Measurements from ENCODE around the gene PLEKHM3. TPM values are rescaled to one million over a fixed set of nuclear protein-coding genes. Genes with fewer than 3 reads are reported as not detected.

The PLEKHM3 gene
- 22.6 and 25.8 TPM in 2 replicates for total RNA-seq (2014; rRNA removed; shearing (Covaris generic))

- peak; percentile 86 for DNase-seq (ENCODE audit: low spot score)
Measured at GRCh38 chr2:208025037-208025813, at the start of gene PLEKHM3. PLEKHM3 (minus strand) TSS chr2:208025527; CDS start chr2:208001639, 23,888 bp downstream.

GRCh38 chr2:208074610-208075356 lies 49.5 kb upstream of the PLEKHM3 start:
- DNase-seq (ENCODE audit: low spot score), result no peak

More at GRCh38 chr2:208025037-208025813, at the start of gene PLEKHM3:
- in situ Hi-C loops (cut with HindIII; ENCODE audit: low sequenced_read_pairs), result no loop called here

GRCh38 chr2:208072250-208072892 lies 47.0 kb upstream of the PLEKHM3 start:
- peak; percentile 79 for DNase-seq (ENCODE audit: low spot score)
- in situ Hi-C loops (cut with HindIII; ENCODE audit: low sequenced_read_pairs), result loop anchor here (25.0 kb wide), 1 partner anchor 335 kb away; no protein-coding TSS in a partner anchor

More at GRCh38 chr2:208074610-208075356, 49.5 kb upstream of the PLEKHM3 start:
- in situ Hi-C loops (cut with HindIII; ENCODE audit: low sequenced_read_pairs), result loop anchor here (25.0 kb wide), 1 partner anchor 337 kb away; no protein-coding TSS in a partner anchor

DNA sequence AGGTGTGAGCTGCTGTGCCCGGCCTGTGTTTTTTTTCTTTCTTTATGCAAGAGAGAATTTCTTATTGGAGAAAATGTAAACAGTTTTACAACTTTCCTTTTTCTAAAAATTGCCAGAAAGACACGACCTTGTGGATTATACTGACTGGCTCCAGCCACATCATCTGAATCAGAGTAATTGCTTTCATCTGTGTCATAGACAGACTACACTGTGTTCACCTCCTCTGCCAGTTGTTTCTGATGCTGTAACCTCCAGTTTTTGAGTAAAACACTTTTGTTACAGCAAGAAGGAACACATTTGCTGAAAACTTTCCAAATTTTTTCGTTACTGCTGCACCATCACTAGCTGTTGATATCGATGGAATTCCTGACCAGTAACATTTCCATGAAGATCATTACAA lies 43.9 kb upstream of the PLEKHM3 start:
- no peak for DNase-seq (ENCODE audit: low spot score)
- in situ Hi-C loops (cut with HindIII; ENCODE audit: low sequenced_read_pairs), result loop anchor here (25.0 kb wide), 1 partner anchor 332 kb away; no protein-coding TSS in a partner anchor

- in situ Hi-C loops (cut with HindIII; ENCODE audit: low sequenced_read_pairs), result loop anchor here (25.0 kb wide), 1 partner anchor 329 kb away; no protein-coding TSS in a partner anchor
- no peak for DNase-seq (ENCODE audit: low spot score)
Measured at GRCh38 chr2:208066016-208066415, 40.7 kb upstream of the PLEKHM3 start.

GRCh38 chr2:208065476-208065875 lies 40.1 kb upstream of the PLEKHM3 start:
- DNase-seq (ENCODE audit: low spot score), result no peak
- in situ Hi-C loops (cut with HindIII; ENCODE audit: low sequenced_read_pairs), result loop anchor here (25.0 kb wide), 1 partner anchor 328 kb away; no protein-coding TSS in a partner anchor

GRCh38 chr2:208064220-208064961 lies 39.1 kb upstream of the PLEKHM3 start:
- DNase-seq (ENCODE audit: low spot score), result no peak
- in situ Hi-C loops (cut with HindIII; ENCODE audit: low sequenced_read_pairs), result loop anchor here (25.0 kb wide), 1 partner anchor 327 kb away; no protein-coding TSS in a partner anchor

DNA sequence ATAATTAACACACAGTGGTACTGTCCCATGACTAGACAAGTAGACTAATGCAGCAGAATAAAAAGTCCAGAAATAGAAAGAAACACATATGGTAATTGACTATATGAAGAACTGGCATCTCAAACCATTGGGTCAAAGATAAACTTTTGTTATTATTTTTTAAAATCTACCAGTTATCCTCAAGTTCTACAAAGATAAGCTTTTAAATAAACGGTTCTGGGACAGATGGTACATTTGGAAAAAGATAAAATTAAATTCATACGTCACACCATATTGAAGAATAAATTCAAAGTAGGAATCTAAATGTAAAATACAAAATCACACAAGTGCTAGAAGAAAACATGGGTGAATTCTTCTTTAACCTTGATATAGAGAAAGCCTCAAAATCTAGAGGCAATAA lies 37.6 kb upstream of the PLEKHM3 start:
- in situ Hi-C loops (cut with HindIII; ENCODE audit: low sequenced_read_pairs), result loop anchor here (25.0 kb wide), 1 partner anchor 326 kb away; no protein-coding TSS in a partner anchor

DNA sequence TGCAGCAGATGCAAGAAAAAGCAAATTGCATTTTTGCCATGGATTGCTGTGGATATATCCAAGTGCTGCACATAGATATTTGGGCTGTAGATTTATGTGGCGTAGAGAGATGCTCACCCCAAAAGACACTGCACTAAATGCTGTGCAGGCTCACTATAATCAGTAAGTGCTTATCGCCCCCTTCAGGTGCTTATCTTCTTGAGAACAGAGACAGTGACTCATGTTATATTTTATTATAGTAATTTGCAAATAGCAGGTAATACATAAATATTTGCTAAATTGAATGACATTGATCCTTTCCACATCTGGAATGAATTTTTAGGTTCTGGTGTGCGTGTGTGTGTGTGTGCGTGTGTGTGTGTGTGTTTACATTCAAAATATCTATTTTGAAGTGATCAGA lies 36.8 kb upstream of the PLEKHM3 start:
- in situ Hi-C loops (cut with HindIII; ENCODE audit: low sequenced_read_pairs), result loop anchor here (25.0 kb wide), 1 partner anchor 325 kb away; no protein-coding TSS in a partner anchor

More for the DNA sequence above, 37.6 kb upstream of the PLEKHM3 start:
- DNase-seq (ENCODE audit: low spot score), result no peak

DNA sequence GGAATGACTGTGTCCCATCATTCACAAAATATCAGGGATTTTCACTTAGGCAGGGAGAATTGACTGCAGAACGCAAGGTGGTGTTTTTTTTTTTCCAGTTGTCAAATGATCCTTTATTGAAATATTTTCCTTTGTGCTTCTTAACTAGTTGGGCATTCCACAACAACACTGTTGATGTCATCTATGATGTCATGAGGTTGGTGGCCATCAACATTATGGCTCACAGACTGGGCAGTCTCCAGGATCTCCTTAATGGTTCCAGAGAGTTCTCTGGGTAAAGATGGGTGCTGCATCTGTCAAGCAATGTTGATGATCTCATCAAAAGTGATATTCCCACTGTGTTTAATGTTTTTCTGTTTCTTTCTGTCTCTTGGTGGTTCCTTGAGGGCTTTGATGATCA lies 31.8 kb upstream of the PLEKHM3 start:
- in situ Hi-C loops (cut with HindIII; ENCODE audit: low sequenced_read_pairs), result loop anchor here (25.0 kb wide), 1 partner anchor 320 kb away; no protein-coding TSS in a partner anchor
- no peak for DNase-seq (ENCODE audit: low spot score)

More for the DNA sequence above, 36.8 kb upstream of the PLEKHM3 start:
- peak; percentile 44 for DNase-seq (ENCODE audit: low spot score)

GRCh38 chr2:208049441-208049840 lies 24.1 kb upstream of the PLEKHM3 start:
- DNase-seq (ENCODE audit: low spot score), result no peak
- in situ Hi-C loops (cut with HindIII; ENCODE audit: low sequenced_read_pairs), result no loop called here

GRCh38 chr2:208049006-208049405 lies 23.7 kb upstream of the PLEKHM3 start:
- in situ Hi-C loops (cut with HindIII; ENCODE audit: low sequenced_read_pairs), result no loop called here
- DNase-seq (ENCODE audit: low spot score), result no peak

GRCh38 chr2:208047840-208048239 lies 22.5 kb upstream of the PLEKHM3 start:
- in situ Hi-C loops (cut with HindIII; ENCODE audit: low sequenced_read_pairs), result no loop called here
- DNase-seq (ENCODE audit: low spot score), result no peak

DNA sequence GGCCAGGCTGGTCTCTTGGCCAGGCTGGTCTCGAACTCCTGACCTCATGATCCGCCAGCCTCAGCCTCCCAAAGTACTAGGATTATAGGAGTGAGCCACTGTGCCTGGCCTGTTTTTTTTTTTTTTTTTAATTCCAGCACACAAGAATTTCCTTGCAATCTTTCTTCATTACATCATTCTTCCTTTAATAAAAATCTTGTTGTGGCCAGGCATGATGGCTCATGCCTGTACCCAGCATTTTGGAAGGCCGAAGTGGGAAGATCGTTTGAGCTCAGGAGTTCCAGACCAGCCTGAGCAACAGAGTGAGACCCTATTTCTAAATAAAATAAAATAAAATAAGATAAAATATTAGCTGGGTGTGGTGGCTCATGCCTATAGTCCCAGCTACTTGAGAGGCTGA lies 21.4 kb upstream of the PLEKHM3 start:
- DNase-seq (ENCODE audit: low spot score), result no peak
- in situ Hi-C loops (cut with HindIII; ENCODE audit: low sequenced_read_pairs), result no loop called here

DNA sequence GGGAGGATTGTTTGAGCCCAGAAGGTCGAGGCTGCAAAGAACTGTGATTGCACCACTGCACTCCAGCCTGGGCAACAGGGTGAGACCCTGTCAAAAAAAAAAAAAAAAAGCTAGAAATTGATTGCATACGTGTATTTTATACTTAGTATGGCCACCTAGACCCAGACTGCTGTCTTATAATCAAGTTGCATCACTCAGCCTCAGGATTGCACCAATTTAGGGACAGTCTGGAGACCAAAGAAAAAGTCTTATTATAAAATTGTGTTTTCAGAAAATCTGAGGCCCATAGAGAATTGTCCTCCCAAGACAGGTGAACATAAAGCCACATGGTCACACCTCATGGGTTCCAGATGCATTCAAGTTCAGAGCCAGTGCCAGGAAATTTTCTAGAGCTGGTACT lies 17.1 kb upstream of the PLEKHM3 start:
- no peak for DNase-seq (ENCODE audit: low spot score)
- in situ Hi-C loops (cut with HindIII; ENCODE audit: low sequenced_read_pairs), result no loop called here

DNA sequence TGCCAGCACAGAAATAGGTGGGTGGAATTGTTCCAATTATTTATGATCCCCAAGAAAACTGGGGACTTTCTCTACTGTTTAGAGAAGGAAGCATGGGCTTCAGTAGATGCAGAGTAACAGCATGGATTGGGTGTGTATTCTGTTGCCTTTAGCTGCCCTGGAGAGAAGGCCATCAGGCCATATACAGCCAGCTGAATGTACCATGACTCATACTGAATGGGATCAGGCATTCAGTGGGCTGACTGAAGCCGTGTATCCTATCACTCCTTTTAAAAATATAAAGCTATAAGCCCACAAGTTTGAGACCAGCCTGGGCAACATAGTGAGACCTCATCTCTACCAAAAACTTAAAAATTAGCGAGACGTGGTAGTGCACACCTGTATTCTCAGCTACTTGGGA lies 16.7 kb upstream of the PLEKHM3 start:
- in situ Hi-C loops (cut with HindIII; ENCODE audit: low sequenced_read_pairs), result no loop called here
- no peak for DNase-seq (ENCODE audit: low spot score)

- peak; percentile 66 for DNase-seq (ENCODE audit: low spot score)
- in situ Hi-C loops (cut with HindIII; ENCODE audit: low sequenced_read_pairs), result no loop called here
Measured at GRCh38 chr2:208040199-208041171, 15.2 kb upstream of the PLEKHM3 start.
